ENCODE measurements around the gene ORC1.
"Not testable (repeated sequence)": the region's sequence is repeated elsewhere in the genome, so short reads cannot be mapped to it uniquely, and the experiment has no call there.

Gene ORC1

DNA sequence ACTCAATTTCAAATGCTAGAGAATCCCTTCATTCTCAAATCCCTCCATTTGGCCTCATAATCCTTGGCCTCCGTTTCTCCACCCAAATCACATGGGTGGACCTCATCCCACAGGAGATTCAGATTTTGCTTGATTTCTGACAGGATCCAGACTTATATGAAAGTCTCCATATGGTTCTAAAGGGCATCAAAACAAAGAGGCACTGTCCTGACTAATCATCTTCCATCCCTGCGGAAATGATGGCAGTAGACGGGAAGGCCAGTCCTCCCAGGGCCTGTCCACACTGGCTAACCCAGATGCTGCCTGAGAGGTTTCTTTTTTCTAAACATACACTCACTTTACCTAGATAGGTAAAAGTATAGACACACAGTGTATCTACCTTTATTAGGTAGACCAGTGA, 18.8 kb downstream of the ORC1 start:
- DNase-seq (ENCODE audit: low spot score), result no peak

DNA sequence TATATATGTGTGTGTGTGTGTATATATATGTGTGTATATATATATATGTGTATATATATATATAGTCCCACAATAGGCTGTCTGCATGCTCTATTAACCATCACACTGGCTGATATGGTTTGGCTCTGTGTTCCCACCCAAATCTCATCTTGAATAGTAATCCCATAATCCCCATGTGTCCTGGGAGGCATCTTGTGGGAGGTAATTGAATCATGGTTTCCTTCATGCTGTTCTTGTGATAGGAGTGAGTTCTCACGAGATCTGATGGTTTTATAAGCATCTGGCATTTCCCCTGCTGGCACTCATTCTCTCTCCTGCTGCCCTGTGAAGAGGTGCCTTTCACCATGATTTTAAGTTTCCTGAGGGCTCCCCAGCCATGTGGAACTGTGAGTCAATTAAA, 34.4 kb downstream of the ORC1 start:
- not testable (repeated sequence) for DNase-seq (ENCODE audit: low spot score)

DNA sequence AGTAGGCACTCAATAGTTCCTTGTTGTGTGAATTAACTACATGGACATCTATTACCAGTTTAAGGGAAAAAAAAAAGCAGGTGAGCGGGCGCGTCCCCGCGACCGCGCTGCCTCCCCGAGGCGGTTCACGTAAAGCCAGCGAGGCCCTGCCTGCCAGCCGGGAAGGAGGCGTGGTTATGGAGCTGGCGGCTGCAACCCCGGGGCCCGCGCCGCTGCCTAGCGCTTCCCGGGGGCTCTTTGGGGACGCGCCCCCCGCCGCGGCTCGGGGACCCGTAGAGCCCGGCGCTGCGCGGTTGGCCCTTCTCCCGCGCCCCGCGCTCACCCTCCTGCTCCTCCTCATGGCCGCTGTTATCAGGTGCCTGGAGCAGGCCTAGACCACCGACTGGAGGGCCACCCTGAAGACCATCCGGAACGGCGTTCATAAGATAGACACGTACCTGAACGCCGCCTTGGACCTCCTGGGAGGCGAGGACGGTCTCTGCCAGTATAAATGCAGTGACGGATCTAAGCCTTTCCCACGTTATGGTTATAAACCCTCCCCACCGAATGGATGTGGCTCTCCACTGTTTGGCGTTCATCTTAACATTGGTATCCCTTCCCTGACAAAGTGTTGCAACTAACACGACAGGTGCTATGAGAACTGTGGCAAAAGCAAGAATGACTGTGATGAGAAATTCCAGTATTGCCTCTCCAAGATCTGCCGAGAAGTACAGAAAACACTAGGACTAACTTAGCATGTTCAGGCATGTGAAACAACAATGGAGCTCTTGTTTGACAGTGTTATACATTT, 35.6 kb downstream of the ORC1 start:
- peak; percentile 60 for DNase-seq (ENCODE audit: low spot score)

- no peak for DNase-seq (ENCODE audit: low spot score)
Observed at GRCh38 chr1:52367272-52367671, 37.0 kb downstream of the ORC1 start.

DNA sequence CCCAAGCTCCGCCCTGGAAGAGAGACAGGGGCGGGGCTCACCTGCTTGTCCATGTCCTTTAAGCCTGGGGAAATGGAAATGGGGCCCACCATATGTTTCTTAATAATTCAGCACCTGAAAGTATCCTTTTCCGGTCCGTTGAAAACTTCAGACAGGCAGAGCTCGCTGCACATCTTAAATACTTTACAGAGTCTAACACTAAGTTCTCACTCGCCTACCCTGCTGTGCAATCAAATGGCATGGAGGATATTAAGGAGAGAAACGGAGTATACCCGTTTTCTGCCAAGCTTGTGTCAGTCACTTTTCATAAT, 37.8 kb downstream of the ORC1 start:
- DNase-seq (ENCODE audit: low spot score), result no peak

GRCh38 chr1:52365746-52366516, 38.3 kb downstream of the ORC1 start, which contains the start of gene CC2D1B:
Gene CC2D1B, minus strand, starts transcription at chr1:52366205. Its CDS starts 1,585 bp downstream, at chr1:52364620.
- peak; percentile 99 for DNase-seq (ENCODE audit: low spot score)

DNA sequence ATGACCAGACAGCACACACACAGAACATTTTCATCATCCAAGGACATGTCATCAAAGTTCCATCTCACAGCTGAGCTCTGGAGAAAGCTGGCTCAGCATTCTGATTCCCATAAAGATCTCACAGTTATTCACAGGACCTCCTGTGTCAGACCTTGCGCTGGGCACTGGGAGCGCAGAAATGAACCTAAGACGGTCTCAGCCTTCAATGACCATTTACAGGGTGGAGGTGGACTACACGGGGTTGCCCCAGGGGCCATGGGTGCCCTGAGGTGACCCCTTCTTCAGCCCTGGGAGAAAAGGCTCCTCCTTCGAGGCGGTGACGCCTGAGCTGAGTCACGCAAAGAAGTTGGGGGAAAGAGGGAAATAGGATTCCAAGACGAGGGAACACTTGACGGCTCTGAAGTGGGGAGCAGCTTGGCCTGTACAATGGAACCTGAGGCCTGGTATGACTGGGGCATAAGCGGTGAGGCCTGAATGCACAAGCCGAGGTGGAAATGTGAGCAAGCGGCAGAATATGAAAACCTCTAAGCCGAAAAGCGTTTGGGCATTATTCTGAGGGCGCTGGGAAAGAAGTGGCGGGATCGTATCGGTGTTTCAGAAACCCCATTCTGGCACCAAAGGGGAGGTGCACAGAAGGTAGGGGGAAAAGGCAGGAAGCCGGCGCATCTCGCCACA, 39.0 kb downstream of the ORC1 start:
- peak; percentile 79 for DNase-seq (ENCODE audit: low spot score)

- DNase-seq (ENCODE audit: low spot score), result no peak
Observed at GRCh38 chr1:52364235-52364839, 39.9 kb downstream of the ORC1 start.

GRCh38 chr1:52360595-52360968, 43.6 kb downstream of the ORC1 start:
- DNase-seq (ENCODE audit: low spot score), result no peak

GRCh38 chr1:52359676-52360594, 44.3 kb downstream of the ORC1 start:
- DNase-seq (ENCODE audit: low spot score), result no peak

DNA sequence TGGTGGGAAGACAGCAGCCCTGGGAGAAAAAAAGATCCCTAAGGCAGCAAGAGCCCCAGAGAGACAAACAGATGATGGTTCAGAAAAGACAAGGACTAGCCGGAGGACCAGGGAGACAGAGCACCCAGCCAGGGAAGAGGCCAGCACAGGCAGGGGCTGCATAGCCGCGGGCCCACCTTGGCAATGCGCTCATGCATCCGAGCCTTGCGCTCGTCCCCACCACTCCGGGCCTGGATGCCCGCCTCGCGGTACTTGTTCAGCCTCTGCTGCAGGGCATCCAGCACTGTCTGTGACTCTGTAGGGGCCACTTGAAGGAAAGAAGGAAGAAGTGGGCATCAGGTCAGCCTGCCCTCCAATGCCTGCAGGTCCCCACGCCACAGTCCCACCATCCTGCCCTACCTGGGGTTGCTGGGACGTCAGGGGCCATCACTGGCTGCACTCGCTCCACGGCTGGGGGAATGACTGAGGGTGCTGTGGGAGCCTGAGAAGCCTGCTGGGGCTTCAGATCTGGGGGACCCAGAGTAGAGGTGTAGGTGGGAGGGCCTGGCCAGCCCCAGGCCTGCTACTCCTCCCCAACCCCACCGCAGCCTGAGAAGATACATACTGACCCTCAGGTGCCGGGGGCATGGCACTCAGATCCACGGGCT, 45.2 kb downstream of the ORC1 start:
- no peak for DNase-seq (ENCODE audit: low spot score)

GRCh38 chr1:52357397-52357796, 46.8 kb downstream of the ORC1 start:
- DNase-seq (ENCODE audit: low spot score), result no peak

- no peak for DNase-seq (ENCODE audit: low spot score)
Observed at GRCh38 chr1:52356818-52357355, 47.3 kb downstream of the ORC1 start.

GRCh38 chr1:52355847-52356505, 48.2 kb downstream of the ORC1 start:
- no peak for DNase-seq (ENCODE audit: low spot score)

GRCh38 chr1:52355436-52355835, 48.8 kb downstream of the ORC1 start:
- no peak for DNase-seq (ENCODE audit: low spot score)

DNA sequence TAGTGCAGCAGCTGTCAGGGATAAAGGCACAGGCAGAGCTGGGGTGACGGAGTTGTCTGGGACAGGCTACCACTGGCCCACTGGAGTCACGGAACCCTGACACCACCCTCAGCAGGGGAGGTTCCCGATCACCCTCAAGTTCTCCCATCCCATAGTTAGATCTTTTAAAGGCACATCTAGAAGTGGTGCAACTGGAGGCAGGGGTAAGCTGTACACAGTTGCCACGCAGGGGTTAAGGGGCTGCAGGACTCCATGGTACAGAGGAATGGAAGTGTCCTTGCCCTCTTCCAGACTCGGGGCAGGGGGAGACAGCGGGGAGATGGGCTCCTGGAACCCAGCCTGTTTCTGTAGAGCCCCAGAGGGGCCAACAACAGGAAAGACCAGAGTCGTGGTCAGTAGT, 51.5 kb downstream of the ORC1 start:
- no peak for DNase-seq (ENCODE audit: low spot score)

DNA sequence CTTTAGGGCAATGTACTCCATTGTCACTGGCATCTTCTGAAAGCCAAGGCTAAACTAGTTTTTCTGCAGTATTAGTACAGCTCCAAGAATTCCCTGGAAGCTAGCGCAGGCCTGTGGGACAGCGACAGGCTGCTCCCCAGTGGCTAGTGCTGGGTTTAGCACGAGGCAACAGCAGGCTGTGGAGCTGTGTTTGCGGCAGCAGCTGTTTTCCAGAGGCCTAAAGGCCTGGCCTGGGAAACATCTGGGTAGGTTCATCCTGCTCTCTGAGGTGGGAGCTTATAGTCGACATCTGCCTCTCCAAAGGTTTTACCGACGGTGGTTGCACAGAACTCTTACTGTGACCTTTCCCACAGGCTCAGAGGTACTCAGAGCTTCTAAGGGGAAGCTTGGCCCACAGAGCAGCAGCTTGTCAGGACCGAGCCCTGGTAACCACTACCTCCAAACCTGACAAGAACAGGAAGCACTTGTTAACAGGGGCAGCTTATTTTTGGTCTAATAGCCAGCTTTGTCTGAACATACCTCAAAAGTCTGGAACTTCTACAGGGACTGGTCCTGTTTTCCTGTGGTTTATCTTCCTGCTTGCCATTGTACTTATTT, 55.4 kb downstream of the ORC1 start:
- peak; percentile 46 for DNase-seq (ENCODE audit: low spot score)

GRCh38 chr1:52346653-52347052, 57.6 kb downstream of the ORC1 start:
- no peak for DNase-seq (ENCODE audit: low spot score)

GRCh38 chr1:52345252-52345651, 59.0 kb downstream of the ORC1 start:
- DNase-seq (ENCODE audit: low spot score), result no peak

- DNase-seq (ENCODE audit: low spot score), result no peak
Observed at GRCh38 chr1:52343979-52344378, 60.2 kb downstream of the ORC1 start.
